ENCODE measurements around the gene ZNF18. TPM values are rescaled to one million over a fixed set of nuclear protein-coding genes. Genes with fewer than 3 reads are reported as not detected.
A peak's percentile ranks its signal among the peaks of the same experiment; 100 is the strongest.

The ZNF18 gene, protein sequence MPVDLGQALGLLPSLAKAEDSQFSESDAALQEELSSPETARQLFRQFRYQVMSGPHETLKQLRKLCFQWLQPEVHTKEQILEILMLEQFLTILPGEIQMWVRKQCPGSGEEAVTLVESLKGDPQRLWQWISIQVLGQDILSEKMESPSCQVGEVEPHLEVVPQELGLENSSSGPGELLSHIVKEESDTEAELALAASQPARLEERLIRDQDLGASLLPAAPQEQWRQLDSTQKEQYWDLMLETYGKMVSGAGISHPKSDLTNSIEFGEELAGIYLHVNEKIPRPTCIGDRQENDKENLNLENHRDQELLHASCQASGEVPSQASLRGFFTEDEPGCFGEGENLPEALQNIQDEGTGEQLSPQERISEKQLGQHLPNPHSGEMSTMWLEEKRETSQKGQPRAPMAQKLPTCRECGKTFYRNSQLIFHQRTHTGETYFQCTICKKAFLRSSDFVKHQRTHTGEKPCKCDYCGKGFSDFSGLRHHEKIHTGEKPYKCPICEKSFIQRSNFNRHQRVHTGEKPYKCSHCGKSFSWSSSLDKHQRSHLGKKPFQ
- total RNA-seq (2014; rRNA removed; shearing (Covaris generic)), result 4.4 and 10.6 TPM in 2 replicates

DNA sequence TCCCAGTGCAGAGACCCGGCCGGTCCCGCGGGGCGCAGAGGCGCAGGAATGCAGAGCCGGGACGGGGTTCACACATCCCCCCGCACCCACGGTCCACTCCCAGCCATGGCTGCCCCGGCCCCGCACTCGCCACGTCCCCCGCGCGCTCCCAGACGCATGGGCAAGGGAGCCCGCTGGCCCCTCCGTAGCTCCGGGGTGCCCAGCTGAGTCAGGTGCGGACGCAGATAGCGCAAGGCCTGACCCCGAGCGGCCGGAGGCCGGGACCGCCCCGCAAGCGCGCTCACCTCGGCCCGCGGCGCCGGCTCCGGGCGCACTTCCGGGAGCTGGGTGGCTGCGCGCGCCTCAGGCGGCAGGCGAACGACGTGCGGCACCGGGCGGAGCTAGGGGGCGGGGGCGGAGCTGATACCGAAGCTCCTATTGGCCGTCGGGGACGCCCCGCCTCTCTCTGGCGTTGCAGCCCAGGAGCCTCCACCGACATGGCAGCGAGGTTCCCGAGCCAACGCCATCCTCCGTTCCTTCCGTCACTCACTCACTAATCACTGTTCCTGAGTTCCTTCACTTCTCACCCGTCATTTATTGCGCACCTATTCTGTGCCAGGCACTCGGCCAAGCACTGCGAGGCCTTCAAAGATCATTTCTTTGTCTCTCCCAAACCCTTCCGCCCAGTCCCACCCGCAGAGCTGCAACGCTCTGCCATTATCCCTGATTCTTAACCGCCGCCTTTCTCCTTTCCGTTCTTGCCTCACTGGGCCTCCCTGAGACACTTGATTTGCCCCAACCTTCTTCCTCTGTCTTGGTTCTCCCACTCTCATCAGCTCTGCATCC lies at the start of gene ZNF18:
Gene ZNF18 (minus strand): TSS at position 329 of the 825 bp plus-strand sequence. CDS start 4,646 bp downstream, outside the sequence.
- DNase-seq (ENCODE audit: low read depth), result peak; percentile 98

DNA sequence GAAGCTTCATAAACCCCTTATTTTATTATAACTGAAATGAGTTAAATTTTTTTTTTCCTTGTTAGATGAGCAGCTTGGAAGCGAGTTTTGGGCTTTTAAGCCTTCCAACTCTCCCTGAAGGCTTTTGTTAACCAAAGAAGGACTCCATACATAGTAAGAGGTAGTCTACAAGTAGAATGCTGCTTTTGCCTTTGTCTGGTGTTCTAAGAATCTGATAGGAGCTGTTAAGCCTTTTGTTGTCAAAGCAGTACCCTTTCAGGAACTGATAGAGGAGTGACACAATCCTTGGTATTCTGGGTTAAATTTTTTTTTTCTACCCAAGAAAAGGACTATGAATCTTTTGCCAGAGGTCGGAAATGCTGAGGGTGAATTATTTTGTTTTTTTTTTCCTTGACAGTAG lies 49.5 kb upstream of the ZNF18 start:
- no peak for DNase-seq (ENCODE audit: low read depth)

DNA sequence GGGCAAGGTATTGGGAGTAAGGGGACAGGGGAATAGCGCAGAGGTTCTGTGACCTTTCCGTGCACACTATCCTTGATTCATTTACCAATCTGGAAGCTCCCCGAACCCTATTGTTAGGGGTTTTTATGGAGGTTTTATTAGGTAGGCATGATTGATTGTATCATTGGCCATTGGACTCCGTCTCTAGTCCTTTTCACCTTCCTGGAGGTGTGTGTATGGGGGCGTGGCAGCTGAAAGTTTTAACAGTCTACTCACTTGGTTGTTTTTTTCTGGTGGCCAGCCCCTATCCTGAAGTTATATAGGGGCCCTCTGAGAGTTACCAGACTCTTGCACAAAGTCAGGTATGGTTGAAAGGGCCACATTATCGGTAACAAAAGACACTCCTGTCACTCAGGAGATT lies 46.4 kb upstream of the ZNF18 start:
- no peak for DNase-seq (ENCODE audit: low read depth)

DNA sequence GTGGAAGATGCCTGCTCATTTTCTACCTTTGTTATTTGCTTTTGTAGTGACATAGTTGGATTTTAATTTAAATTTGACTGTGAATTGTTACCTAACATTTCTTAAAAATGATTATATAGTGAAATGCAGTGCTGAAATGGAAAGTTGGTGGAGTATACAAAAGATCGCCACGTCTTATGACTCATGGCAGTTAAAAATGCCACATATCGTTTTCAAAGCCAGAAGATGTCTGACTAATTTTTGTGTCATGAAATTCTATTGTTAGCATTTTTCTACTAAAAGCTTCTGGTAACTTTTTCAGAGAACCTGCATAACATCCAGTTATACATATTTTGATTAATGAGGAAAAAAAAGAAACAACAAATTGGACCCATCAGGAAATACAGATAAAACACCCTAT lies 44.0 kb upstream of the ZNF18 start:
- peak; percentile 68 for DNase-seq (ENCODE audit: low read depth)

DNA sequence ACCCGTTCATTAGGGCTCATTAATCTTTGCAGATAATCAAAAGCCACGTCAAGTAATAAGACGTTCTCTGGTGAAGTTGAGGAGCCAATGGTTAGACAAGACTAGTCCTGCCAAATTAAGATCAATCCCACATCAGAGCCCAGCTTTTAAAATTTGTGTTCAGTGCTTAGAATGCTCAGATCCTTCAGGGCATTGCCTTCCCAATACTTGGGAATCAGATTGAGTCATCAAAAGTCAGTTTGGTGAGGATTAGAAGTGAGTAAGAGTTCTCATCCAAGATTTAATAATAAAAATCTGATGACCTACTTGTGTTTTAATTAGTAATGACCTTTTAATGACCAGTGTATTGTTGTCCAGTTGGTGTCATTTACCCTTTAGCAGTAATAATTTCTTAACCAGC lies 43.2 kb upstream of the ZNF18 start:
- DNase-seq (ENCODE audit: low read depth), result no peak

DNA sequence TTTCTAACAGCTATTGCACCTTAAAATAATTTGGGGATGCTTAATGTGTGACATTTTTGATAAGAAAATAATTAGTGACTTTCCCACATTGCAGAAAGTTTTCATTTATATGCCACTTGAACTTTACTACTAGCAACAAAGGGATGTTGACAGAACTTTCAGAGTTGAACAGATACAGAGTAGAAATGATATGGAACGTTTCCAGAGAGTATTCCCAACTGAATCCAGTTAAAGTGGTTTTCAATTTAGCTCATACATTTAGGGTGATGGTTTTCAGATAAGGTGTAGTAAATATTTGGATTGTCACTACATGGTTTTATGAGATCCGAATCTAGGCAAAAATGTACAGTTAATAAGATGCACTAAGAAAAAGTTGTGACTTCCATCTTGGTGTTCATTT lies 40.7 kb upstream of the ZNF18 start:
- DNase-seq (ENCODE audit: low read depth), result no peak

DNA sequence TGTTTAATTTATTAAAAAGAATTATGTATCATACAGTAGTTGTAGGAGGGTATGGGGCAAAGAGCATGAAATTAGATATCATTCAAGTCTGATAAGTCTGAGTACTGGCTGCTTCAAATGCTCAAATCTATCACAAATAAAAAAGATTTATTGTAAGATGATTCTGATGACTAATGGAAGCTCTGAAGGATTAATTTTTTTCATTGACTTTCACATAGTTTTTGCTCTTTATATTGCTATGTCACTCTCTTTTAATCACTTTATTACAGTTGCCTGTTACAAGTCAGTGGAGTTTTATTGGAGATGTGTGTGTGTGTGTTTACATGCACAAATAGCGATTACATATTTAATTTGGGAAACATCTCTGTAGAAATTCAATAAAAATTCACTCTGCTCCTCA lies 38.4 kb upstream of the ZNF18 start:
- DNase-seq (ENCODE audit: low read depth), result no peak

DNA sequence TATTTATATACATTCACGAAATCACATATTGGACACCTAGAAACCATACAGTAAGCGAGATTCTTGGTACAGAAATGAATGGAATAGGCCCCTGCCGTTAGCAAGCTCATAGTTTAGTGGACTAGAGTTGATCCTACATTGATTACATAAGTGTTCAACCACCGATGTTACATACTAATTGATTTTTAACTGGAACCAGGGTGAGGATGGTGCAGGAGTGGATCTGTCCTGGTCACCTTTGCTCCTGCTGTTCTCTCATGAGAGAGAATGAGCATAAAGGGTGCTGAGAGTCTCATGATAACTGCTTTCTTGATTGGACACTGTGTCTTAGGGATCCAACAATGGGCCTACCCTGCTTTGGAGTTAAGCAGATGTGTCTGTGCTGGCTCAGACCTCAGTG lies 37.3 kb upstream of the ZNF18 start:
- DNase-seq (ENCODE audit: low read depth), result no peak

DNA sequence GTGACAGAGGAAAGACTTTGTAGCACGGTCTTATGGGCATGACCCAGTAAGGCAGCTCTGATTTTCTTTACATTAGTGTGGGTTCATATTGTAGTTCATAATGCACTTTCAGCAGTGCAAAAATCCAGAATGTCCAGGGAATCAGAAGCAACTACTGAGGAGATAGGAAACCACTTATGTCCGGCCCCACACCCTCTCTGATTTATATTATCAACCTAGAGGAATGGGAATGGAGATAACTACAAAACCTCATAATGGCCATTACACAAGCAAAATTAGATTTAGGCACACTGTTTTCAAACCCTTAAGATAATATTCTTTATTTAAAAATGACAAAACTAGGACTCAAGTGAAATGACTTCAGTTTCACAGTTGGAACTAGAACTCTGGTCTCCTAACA lies 31.3 kb upstream of the ZNF18 start:
- no peak for DNase-seq (ENCODE audit: low read depth)

DNA sequence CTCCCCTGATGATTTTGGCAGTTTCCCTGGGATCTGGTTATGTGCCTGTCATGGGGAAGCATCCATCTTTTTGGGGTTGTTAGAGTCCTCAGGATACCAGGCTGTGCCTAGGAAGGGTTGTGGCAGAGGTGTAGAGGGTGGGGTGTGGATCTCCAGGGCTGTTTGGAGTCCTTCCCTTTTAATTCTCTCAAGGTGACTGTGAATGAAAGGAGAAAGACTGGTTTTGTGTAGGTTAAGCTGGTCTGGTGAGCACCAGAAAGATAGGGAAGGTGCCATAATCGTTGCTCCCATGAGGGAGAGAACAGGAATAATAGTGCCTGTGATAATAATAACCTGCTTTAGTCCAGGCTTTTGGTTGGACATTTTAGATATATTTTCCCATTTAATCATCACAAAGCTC lies 30.4 kb upstream of the ZNF18 start:
- no peak for DNase-seq (ENCODE audit: low read depth)

DNA sequence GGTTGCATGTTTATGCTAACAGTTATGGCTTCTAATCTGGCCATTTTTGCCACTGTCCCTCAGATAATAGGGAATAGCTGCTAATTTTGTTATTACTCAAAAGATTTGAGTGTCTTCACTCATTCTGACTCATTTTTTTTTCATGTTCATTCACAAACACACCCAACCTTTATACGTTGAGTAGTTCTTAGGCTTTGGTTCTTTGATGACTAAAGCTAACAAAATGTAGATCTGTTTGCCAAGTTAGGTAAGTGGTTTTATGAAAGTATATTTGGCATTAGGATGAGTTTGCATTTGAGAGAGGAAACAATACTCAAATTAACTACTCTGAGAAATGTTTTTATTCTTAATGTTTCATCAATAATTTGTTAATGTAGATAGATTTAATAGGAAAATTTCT lies 27.1 kb upstream of the ZNF18 start:
- DNase-seq (ENCODE audit: low read depth), result peak; percentile 57

DNA sequence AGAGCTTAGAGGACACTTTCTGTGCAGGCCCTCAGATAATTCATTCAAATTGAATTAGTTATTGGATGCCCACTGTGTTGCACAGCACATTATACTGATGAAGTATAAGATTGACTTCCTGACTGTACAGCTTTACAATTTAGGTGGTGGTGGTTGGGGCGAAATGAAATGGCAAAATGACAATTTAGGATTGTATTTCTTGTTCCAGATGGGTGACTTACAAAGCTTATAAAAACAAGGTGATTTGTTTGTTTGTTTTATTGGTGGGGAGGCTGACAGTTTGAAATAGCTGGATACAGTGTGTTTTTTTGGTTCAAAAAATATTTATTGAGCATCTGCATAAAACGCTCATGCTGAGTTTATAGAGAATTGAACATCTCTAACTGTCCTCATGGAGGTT lies 25.0 kb upstream of the ZNF18 start:
- DNase-seq (ENCODE audit: low read depth), result no peak

DNA sequence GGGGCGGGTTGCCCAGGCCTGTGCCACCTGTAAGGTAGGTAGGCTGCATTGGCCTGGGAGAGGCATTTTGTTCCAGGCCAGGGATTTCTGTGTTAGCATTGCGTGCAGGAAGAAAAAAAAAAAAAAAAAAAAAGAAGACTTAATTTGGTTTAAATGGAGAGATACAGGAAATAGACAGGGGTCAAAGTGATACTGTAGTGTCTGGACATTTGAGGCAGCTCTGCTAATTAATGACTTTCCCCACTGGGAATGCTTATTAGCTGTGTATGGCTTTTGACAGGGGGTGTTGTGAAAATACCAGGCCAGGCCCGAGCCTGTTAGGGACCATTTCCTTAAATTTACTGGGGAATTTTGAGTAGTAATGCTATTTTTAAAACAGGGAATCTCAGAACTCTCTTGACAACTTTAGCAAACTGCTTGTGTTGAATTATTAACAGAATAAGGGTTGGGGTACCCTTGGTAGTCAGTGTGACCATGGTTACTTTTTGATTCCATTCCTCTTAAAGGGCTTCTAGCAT lies 24.4 kb upstream of the ZNF18 start:
- no peak for DNase-seq (ENCODE audit: low read depth)

DNA sequence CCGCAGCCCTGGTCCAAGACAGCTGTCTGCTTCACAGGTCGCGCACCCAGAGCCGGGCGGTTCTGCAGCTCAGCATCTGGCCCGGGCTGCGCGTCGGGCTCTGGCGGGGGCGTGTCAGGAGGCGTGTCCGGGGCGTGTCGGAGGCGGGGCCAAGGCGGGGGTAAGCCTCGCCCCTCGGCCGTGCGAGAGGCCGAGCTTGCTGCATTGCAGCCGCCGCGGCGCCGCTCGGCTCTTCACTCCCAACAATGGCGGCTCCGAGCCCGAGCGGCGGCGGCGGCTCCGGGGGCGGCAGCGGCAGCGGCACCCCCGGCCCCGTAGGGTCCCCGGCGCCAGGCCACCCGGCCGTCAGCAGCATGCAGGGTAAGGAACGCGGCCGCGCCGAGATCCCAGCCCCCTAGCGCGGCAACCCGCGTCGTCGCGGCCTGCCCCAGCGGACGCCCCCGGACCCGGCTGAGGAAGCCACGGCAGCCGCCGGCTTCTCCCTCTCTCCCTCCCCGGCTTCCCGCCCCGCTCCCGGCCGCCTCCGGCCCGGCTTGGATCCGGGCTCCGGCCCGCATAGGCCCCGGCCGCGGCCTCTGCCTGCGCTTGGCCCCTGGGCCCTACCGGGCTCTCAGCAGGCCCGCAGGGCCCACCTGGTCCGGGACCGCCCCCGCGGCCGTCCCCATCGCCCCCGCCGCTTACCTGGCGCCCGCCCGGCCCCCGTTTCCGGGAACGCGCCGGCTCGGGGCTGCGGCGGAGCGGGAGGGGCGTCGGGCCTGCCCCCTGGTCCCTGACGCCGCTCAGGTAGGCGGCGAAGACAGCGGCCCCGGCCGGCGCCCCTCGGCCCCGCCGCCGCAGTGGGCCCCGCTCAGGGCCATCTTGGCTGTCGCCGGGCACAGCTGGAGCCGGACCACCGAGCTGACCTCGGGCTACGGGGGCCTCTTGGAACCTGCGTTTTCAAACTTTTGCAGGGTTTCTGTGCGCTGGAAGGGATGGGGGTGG lies 23.7 kb upstream of the ZNF18 start, which contains the start of gene MAP2K4:
Gene MAP2K4 (plus strand): TSS at position 236 of the 981 bp plus-strand sequence. CDS start 10 bp downstream, at position 246.
- peak; percentile 94 for DNase-seq (ENCODE audit: low read depth)

DNA sequence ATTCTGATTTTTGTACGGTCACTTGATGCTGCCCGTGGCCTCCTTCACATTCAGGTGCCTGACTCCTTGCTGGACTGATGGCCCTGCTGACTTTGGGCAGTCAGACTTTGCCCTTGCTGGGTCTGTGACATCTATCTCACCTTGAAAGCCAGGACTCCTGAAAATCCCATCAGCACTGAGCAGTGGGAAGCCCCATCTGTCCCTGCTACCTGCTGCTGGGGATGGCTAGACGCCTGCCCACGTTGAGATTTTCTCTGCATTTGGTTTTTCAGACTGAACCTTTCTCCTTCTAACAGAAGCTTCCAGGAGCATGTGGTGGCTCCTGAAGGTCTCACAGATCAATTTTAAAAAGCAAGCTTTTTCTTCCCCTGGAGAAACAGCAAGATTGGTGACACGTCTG lies 10.2 kb upstream of the ZNF18 start:
- DNase-seq (ENCODE audit: low read depth), result no peak

DNA sequence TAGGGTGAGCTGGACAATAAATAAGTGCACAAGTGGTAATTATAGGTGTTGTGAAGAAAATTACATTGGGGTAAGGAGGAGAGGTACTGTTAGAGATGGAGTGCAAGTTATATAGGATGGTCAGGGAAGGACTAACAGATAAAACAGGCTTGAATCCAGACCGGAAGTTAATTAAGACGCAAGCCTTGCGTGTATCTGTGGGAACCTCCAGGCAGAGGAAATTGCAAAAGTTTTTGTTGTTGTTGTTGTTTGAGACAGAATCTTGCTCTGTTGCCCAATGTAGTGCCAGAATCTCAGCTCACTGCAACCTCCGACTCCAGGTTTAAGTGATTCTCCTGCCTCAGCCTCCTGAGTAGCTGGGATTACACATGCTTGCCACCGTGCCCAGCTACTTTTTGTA lies 2.4 kb upstream of the ZNF18 start:
- no peak for DNase-seq (ENCODE audit: low read depth)

DNA sequence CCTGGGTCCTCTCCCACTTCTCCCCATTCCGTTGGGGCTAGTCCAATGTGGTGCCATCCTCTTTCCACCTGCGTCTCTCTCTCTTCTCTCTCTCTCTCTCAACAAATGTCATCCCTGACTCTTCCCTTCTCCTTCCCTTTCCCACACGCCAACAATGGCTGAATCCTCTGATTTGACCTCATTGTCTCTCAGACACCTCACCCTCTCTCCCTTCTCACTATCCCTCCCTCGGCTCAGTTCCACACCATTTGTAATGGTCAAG lies 628 bp upstream of the ZNF18 start:
- DNase-seq (ENCODE audit: low read depth), result no peak

DNA sequence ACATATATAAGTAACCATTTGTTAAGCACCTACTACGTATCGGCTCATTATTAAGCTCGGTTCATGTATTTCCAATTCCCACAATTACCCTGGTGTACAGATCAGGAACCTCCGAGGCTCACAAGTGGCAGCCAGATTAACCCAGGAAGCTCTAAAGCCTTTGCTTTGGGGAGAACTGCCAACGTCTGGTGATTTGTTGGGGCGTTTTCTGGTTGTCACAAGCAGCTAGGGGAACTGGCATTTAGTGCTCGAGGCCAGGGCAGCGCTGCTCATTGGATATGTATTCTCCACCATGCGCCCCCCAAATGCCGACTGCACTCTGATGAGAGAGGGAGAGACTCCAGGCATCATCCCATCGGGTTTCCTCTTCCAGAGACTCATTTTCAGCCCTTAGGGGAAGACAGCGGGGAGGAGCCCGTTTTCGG lies 541 bp downstream of the ZNF18 start:
- no peak for DNase-seq (ENCODE audit: low read depth)

DNA sequence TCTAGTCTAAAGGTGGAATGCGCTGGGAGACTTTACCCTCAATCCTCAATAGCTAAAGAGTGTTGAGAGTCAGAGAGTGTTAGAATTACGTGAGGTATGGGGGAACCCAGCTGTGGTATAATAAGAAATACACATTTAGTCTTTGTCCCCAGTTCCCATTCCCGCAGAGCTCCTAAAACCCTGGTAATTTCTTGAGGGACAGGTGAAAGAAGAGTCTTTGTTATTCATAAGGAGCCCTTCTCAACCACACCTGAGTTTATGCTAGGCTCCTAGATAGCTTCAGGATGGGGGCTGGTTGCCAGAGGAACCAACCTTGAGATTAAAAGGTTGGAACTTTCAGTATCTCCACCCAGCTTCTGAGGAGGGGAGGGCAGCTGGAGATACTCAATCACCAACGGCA lies 5.8 kb downstream of the ZNF18 start:
- no peak for DNase-seq (ENCODE audit: low read depth)

DNA sequence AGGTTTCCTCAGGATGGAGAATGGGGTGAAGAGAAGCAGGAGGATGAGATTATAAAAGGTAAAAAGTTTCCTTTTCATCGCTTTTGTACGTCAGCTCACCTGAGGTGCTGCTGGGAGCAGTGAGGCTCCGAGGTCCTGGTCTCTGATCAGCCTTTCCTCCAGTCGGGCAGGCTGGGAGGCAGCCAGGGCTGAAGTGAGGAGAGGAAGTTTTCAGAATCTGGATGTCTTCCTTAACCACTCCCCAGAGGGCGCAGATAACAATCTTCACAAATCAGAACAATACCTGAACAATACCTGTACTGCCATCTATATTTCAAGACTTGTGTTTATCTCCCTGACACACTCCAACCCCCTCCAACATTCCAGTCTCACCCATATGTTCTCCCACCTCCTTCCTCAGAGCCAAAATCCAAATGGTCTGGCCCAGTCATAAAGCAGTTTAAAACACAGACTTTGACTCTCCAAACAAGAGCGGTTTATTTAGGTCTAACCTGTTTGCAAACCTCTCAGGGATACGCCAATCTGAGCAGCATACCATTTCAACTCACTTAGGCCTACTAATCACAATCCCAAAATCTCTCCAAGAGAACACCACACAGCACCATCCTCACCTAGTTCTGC lies 6.8 kb downstream of the ZNF18 start:
- no peak for DNase-seq (ENCODE audit: low read depth)

DNA sequence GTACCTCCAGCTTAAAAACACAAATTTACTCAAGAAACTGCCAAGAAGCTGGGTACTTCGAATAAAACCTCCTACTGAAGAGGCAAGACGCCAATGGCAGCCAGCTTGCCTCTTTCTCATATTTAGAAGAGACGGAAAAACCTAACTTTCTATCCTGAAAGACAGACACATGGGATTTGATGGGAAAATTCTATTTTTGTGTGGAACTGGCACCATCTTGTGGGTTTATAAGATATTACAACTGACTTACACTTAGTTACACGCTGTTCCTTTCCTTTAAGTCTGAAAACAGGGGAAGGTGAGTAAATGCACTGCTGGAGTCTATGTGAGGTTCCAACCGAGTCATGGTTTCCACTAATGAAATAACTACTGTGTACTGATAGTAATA lies 10.3 kb downstream of the ZNF18 start:
- DNase-seq (ENCODE audit: low read depth), result peak; percentile 35

All from Daoy (cell line).